PC-9 (cell line): ENCODE measurements around the gene AXIN2.

Experiments used
- CTCF ChIP-seq: fragments of 200-600 bp; sonication (generic); conservative IDR thresholded peaks from 2 replicates; pipeline ENCODE4 v1.6.1; 2017; ENCODE audit warnings: mixed run types, antibody characterized with exemption, mild to moderate bottlenecking, moderate library complexity
- EZH2 ChIP-seq: fragments of 200-600 bp; sonication (generic); IDR thresholded peaks from 2 replicates; pipeline ENCODE4 v1.8.0; 2017; ENCODE audit warnings: antibody characterized with exemption, low read depth

GRCh38 chr17:65553646-65554552, 7.5 kb downstream of the AXIN2 start:
- TF ChIP-seq CTCF, result no peak
- no peak for TF ChIP-seq EZH2
